Activated CD4-positive, alpha-beta T cell treated with anti-CD3 and anti-CD28 coated beads, Interleukin-2, amount 50 U/mL, for 48 hours (primary cell): ENCODE measurements around the gene MTF1.

ENCODE experiments used
- DNase-seq, 2 experiments: peaks; one replicate each; pipeline ENCODE4 v3.0.0-alpha.2; 2020

MTF1 gene

DNA sequence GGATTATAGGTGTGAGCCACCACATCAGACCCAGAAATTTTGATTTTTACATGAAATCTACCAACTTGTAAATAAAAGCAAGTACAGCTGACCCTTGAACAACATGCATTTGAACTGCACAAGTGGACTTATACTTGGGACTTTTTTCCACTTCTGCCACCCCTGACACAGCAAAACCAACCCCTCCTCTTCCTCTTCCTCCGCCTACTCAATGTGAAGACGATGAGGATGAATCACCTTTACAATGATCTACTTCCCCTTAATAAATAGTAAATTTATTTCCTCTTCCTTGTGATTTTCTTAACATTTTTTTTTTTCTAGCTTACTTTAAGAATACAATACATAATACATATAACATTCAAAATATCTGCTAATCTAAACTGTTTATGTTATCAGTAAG lies 33.9 kb downstream of the MTF1 start:
- DNase-seq = no peak

DNA sequence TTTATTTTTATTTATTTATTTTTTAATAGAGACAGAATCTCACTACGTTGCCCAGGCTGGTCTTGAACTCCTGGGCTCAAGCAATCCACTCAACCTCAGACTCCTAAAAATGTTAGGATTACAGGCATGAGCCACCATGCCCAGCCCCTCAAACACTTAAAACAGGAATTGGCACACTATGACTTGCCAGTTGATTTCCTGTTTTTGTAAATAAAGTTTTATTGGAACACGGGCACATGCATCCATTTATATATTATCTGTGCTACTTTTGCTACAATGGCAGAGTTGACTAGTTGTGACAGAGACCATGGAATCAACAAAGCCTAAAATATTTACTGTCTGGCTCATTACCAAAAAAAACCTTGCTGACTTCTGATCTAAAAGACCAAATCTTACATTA lies 35.4 kb downstream of the MTF1 start:
- DNase-seq = no peak

DNA sequence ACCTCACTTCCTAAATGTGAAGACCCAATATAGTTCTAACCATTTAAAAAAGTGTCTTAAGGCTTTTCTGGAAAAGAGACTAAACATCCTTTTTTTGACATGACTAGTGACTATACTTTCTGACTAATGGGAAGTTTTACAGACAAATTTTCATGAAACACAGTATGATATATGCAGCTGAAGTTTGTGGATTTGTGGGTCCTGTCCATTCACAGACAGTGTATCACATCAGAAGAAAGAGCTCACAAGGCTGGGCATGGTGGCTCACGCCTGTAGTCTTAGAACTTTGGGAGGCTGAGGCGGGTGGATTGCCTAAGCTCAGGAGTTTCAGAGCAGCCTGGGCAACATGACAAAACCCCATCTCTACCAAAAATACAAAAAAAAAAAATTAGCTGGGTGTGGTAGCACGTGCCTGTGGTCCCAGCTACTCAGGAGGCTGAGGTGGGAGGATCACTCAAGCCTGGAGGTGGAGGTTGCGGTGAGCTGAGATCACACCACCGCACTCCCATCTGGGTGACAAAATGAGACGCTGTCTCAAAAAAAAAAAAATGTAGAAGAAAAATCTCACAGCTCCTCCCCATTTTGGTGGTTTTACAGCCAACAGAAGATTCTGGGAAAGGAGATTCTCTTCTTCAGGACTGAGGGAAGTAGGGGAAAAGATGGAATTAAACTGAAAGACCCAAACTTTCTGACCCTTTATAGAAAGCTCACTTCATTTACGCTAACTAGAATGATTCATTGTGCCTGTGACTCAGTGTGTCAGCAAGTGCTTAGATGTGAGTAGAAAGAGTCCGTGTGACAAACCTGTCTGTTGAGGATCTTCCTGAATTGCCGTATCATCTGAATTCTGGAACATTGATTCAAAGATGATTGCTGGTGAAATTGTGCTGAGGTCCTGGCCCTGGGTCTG lies 36.2 kb downstream of the MTF1 start:
- peak in 1 of 2 experiments; percentile 22 for DNase-seq

GRCh38 chr1:37821481-37821880 lies 37.9 kb downstream of the MTF1 start:
- DNase-seq = no peak

GRCh38 chr1:37817481-37817880 lies 41.9 kb downstream of the MTF1 start:
- DNase-seq = no peak

- DNase-seq = no peak
Observed at GRCh38 chr1:37814252-37814651, 45.1 kb downstream of the MTF1 start.

GRCh38 chr1:37813529-37814145 lies 45.8 kb downstream of the MTF1 start:
- DNase-seq = no peak

GRCh38 chr1:37811027-37811655 lies 48.3 kb downstream of the MTF1 start:
- DNase-seq = peak; percentile 64 to 75

- no peak for DNase-seq
Observed at GRCh38 chr1:37809942-37810341, 49.5 kb downstream of the MTF1 start.

- peak; percentile 53 to 63 for DNase-seq
Observed at GRCh38 chr1:37808369-37809319, 50.7 kb downstream of the MTF1 start.

- DNase-seq = peak; percentile 95 to 96
Observed at GRCh38 chr1:37807555-37808368, 51.6 kb downstream of the MTF1 start, which contains the start of the genes C1orf122 and YRDC. TSS of gene C1orf122 (plus strand) at chr1:37807790. CDS start at chr1:37808405, 615 bp downstream. TSS of gene YRDC (minus strand) at chr1:37808208. CDS start at chr1:37808180, 28 bp downstream.

- DNase-seq = no peak
Observed at GRCh38 chr1:37807220-37807554, 52.2 kb downstream of the MTF1 start.

GRCh38 chr1:37802439-37802838 lies 57.0 kb downstream of the MTF1 start:
- no peak for DNase-seq

GRCh38 chr1:37797750-37798345 lies 61.5 kb downstream of the MTF1 start:
- DNase-seq = no peak

- DNase-seq = peak; percentile 58 to 61
Observed at GRCh38 chr1:37795340-37796125, 63.9 kb downstream of the MTF1 start.

- no peak for DNase-seq
Observed at GRCh38 chr1:37794372-37795339, 64.7 kb downstream of the MTF1 start.

DNA sequence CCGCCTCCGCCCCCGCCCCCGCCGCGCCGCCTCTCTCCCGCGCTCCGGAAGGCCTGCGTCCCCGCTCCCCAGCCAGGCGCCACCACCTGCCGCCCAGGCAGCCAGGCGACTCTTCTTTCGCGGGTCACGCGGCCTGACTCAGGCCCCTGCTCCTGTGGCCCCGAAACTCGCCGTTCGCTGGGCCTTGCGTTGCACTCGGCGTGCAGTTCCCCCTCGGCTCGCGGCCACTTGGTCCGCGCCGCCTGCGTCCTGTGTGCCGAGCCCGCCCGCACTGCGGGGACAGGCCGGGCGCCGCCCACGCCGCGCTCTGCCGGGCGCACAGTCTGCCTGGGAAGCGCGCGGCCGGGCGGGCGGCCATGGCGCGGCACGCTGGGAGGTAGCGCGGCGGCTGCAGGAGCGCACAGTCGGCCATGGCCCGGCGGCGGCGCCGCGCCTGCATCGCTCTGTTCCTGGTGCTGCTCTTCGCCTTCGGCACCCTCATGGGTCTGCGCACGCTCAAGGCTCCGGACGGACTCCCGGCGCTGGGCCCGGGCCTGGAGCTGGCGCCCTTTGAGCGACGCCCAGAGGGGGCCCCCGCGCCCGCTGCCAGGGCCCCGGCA lies 65.5 kb downstream of the MTF1 start, which contains the start of gene MANEAL:
Gene MANEAL (plus strand): TSS at position 75 of the 599 bp plus-strand sequence. CDS start 336 bp downstream, at position 411.
- peak; percentile 39 to 41 for DNase-seq

- no peak for DNase-seq
Observed at GRCh38 chr1:37792943-37793686, 66.3 kb downstream of the MTF1 start.
